ENCODE measurements around the gene PHGDH. TPM values are rescaled to one million over a fixed set of nuclear protein-coding genes. Genes with fewer than 3 reads are reported as not detected.

PHGDH gene
- total RNA-seq, 1 donor from 2014 or later, result 452 TPM

- peaks cover 29% of the 10 kb centered on the region for H3K36me3 Mint-ChIP-seq (ENCODE audit: insufficient read depth)
- no peak overlapping the region for H3K27ac Mint-ChIP-seq
- no peak overlapping the region for H3K4me3 Mint-ChIP-seq (ENCODE audit: low read depth)
- DNase-seq (ENCODE audit: low spot score, unreplicated experiment), result no peak
- H3K4me1 Mint-ChIP-seq (ENCODE audit: low read depth), result peaks cover 18% of the 10 kb centered on the region
- no peak for TF ChIP-seq CTCF (IDR thresholded peaks at IDR 0.05; ENCODE audit: unreplicated experiment)
- H3K27me3 Mint-ChIP-seq, result no peaks in the 10 kb centered on the region
- H3K9me3 Mint-ChIP-seq (ENCODE audit: low read depth), result no peaks in the 10 kb centered on the region
Measured at GRCh38 chr1:119747451-119747850, 35.7 kb downstream of the PHGDH start.

- Mint-ChIP-seq H3K4me3 (ENCODE audit: low read depth) (no peak overlapping the region), H3K36me3 (ENCODE audit: insufficient read depth) (peaks cover 32% of the 10 kb centered on the region), H3K27me3 (no peaks in the 10 kb centered on the region), H3K9me3 (ENCODE audit: low read depth) (no peaks in the 10 kb centered on the region), H3K4me1 (ENCODE audit: low read depth) (peaks cover 20% of the 10 kb centered on the region), H3K27ac (no peak overlapping the region)
- no peak for TF ChIP-seq CTCF (IDR thresholded peaks at IDR 0.05; ENCODE audit: unreplicated experiment)
- no peak for DNase-seq (ENCODE audit: low spot score, unreplicated experiment)
Measured at GRCh38 chr1:119748040-119748439, 36.3 kb downstream of the PHGDH start.

- no peaks in the 10 kb centered on the region for H3K9me3 Mint-ChIP-seq (ENCODE audit: low read depth)
- no peak overlapping the region for H3K27ac Mint-ChIP-seq
- H3K27me3 Mint-ChIP-seq, result no peaks in the 10 kb centered on the region
- no peak overlapping the region for H3K4me3 Mint-ChIP-seq (ENCODE audit: low read depth)
- peaks cover 8% of the 10 kb centered on the region for H3K4me1 Mint-ChIP-seq (ENCODE audit: low read depth)
- TF ChIP-seq CTCF (IDR thresholded peaks at IDR 0.05; ENCODE audit: unreplicated experiment), result no peak
- H3K36me3 Mint-ChIP-seq (ENCODE audit: insufficient read depth), result peaks cover 32% of the 10 kb centered on the region
- no peak for DNase-seq (ENCODE audit: low spot score, unreplicated experiment)
Measured at GRCh38 chr1:119752592-119752991, 40.9 kb downstream of the PHGDH start.

- TF ChIP-seq CTCF (IDR thresholded peaks at IDR 0.05; ENCODE audit: unreplicated experiment), result no peak
- Mint-ChIP-seq H3K27ac (no peak overlapping the region), H3K9me3 (ENCODE audit: low read depth) (no peaks in the 10 kb centered on the region), H3K36me3 (ENCODE audit: insufficient read depth) (peaks cover 16% of the 10 kb centered on the region), H3K4me3 (ENCODE audit: low read depth) (no peak overlapping the region), H3K4me1 (ENCODE audit: low read depth) (peaks cover 4% of the 10 kb centered on the region), H3K27me3 (no peaks in the 10 kb centered on the region)
- no peak for DNase-seq (ENCODE audit: low spot score, unreplicated experiment)
Measured at GRCh38 chr1:119758584-119758983, 46.9 kb downstream of the PHGDH start.

- H3K4me3 Mint-ChIP-seq (ENCODE audit: low read depth), result no peak overlapping the region
- H3K9me3 Mint-ChIP-seq (ENCODE audit: low read depth), result no peaks in the 10 kb centered on the region
- H3K27ac Mint-ChIP-seq, result no peak overlapping the region
- no peak for TF ChIP-seq CTCF (IDR thresholded peaks at IDR 0.05; ENCODE audit: unreplicated experiment)
- H3K4me1 Mint-ChIP-seq (ENCODE audit: low read depth), result peaks cover 25% of the 10 kb centered on the region
- H3K36me3 Mint-ChIP-seq (ENCODE audit: insufficient read depth), result peaks cover 19% of the 10 kb centered on the region
- no peaks in the 10 kb centered on the region for H3K27me3 Mint-ChIP-seq
- no peak for DNase-seq (ENCODE audit: low spot score, unreplicated experiment)
Measured at GRCh38 chr1:119762409-119762808, 50.7 kb downstream of the PHGDH start.

Measured in progenitor cell of endocrine pancreas (in vitro differentiated cells).